Hindlimb muscle (tissue), 1 donor: Measurements from ENCODE around the gene GNAS-AS1. TPM values are rescaled to one million over a fixed set of nuclear protein-coding genes. Genes with fewer than 3 reads are reported as not detected.
"Not testable (repeated sequence)": the region's sequence is repeated elsewhere in the genome, so short reads cannot be mapped to it uniquely, and the experiment has no call there.

Experiments used
- DNase-seq: peaks from one replicate; pipeline ENCODE4 v3.0.0-alpha.2; 2013
- polyA plus RNA-seq: library from polyadenylated mRNA; unstranded; fragments of 120-200 nt; gene quantifications from one replicate; pipeline ENCODE4 v1.2.1, GENCODE V29; 2013; ENCODE audit not compliant: insufficient read length

The GNAS-AS1 gene
- polyA plus RNA-seq, 1 donor, result 2.5 TPM

DNA sequence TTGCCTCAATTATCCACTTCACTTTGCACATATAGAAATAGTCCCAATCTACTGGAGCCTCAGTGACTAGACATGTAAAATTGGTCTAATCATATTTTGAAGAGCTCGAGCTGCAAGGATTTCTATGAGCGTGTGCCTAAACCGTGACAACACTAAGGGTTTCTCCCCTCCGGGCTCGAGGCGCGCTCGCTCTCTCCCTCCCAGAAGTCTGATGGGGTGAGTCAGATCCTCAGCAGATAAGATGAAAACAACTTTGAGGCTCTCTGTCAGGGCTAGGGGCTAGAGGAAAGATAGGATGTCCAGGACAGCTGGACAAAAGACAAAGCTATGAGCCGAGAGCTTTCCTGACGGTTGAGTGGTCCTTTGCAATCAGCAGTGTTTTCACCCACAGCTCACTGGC, 16.8 kb downstream of the GNAS-AS1 start:
- no peak for DNase-seq

DNA sequence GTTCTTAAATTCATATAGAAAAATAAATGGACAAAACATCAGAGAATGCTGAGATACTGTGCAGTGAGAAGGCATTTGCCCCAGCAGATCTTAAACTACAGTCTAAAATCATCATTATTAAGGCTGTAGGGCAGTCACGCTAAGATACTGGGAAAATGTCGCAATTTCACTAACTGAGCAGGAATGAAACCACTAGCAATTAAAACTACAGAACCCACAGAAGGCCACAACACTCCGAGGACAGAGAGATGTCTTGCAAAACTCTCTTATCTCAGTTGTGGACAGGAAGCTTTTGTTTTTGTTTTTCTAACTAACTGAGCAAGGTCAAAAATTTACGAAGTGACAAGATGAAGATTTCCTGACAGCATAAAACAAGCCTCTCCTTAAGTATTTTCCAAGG, 18.2 kb downstream of the GNAS-AS1 start:
- no peak for DNase-seq

DNA sequence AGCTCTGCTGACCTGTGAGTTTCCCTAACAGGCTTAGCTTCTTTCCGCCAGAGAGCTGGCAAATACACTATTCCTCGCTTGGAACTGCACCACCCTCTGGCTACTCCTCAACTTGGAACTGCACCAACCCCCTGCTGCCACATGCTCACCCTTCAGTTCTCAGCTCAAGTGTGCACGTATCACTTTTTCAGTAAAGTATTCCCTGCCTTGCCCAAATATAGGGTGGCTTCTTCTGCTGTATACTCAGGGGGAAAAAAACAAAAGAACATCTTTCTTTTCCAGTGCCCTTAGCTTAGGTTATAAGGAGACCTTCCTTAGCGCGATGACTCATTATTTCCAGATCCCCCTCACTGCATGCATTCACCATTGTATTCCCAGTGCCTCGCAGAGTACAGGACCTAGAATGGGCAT, 21.2 kb downstream of the GNAS-AS1 start:
- DNase-seq, result peak; percentile 43

DNA sequence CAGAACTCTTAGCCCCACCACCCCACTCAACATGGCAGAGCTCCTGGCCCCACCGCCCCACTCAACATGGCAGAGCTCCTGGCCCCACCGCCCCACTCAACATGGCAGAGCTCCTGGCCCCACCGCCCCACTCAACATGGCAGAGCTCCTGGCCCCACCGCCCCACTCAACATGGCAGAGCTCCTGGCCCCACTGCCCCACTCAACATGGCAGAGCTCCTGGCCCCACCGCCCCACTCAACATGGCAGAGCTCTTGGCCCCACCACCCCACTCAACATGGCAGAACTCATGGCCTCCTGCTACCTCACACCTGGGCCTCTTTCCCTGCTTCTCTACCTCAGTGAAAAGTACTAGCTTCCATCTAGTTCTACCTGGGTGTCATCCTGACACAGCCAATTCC, 21.9 kb downstream of the GNAS-AS1 start:
- DNase-seq, result not testable (repeated sequence)

DNA sequence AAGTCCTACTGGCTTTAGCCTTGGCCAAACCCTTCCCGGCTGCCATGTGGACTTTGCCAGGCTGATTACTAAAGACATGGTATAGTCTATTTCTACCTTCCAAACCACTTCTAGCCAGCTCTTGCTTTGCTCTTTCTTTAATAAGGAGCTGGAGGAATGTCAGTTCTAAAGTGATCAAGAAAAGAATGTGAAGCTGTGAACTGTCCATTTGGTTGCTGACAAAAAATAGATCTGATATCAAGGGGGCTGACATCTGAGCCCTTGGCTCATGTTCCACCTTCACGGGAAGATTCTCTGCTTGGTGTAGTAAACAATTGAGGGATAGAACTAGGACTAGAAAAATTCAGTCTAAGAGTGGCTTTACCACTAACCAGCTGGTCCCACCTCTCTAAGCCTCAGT, 22.6 kb downstream of the GNAS-AS1 start:
- DNase-seq, result no peak

DNA sequence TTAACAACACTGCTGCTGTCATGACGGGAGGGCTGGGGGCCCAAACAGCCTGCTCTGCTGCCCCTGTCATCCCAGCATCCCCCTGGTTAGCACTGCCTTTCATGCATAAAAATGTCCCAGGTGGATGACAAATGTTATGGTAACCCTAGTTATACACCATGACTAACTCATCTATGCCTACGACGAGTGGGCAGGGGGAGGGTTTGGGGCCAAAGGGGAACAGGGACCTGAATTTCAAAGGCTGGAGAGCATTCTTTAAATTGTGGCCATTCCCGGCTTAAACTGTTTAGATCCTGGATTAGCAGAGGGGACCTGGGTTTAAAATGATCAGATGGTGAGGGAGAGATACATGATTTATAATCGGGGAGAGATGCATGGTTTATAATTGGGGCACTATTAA, 24.4 kb downstream of the GNAS-AS1 start:
- no peak for DNase-seq

DNA sequence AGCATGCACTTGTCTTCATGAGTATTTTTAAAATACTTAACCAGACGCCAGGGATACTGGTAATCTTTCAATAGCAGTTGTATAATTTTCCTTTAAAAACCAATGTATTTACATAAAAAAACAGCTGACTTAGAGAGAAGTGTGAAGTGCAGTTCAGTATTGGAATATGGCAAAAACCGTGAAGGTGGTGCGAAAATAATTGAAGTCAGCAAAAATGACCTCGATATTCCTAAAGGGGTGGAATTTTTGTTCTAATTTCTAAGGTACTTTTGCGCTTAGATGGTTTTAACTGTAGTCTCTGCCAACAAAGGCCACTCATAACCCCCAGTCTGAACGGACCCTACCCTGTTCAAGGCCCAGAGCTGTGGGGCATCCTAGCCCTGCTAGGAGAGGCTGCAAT, 25.3 kb downstream of the GNAS-AS1 start:
- DNase-seq, result no peak

DNA sequence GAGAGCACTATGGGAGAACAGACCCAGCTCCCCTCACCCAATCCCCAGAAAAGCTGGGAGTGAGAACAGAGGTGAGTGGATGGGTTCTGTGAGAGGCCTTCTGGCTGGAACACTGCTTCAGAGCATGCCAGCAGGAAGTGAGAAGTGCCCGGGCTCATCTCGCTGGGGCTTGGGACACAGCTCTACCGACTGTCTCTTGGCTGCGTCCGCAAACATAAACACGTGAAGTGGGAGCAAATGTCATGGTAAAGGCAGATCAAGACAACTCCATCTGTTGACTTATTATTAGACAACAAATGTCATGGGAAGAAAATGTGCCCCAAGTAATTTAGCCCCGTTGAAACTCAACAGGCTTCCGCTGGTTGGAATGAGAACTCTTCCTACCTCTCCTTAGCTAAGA, 25.9 kb downstream of the GNAS-AS1 start:
- no peak for DNase-seq

DNA sequence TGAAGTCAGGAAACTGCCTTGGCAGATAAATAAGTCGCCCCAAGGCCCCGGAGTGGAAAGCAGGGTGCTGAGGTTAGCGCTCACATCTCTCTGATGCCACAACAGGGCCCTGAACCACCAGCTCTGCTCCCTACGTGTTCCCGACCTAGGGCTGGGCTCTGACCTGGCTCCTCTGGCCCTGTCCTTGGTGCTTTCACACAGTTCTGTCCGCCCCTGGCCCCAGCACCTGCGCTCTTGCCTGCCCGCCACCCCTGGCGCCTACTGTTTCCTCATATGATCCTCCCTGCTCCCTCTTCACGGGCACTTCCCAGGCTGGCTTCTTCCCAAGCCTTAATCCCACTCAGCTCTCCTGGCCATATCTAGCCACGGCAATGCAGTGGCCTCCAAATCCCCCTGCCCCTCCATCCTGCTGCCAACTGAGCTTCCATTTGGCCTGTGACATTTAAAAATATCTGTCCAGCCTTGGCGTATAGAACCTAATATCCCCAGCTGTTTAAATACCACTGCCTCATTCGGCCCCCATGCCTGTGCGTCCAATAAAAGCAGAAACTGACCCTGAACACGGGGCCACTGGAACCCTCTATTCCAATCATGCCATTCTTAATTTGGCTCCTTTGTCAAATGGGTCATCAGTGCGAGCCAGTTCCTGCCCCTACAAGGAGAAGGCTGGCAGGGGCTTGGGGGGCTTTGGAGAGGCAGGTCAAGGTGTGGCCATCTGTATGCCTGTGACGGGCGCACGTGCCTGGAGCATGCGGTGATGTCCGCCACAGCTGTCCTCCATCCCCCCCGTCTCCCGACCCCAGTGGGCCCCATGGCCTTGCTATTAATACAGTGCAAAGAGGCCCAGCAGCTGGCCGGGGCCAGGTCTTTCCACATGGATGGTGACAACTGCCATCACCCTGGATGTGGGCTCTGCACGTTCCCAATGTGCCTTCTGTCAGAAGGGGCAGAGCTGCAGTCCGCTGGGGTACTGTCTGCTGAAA, 27.7 kb downstream of the GNAS-AS1 start:
- DNase-seq, result no peak

DNA sequence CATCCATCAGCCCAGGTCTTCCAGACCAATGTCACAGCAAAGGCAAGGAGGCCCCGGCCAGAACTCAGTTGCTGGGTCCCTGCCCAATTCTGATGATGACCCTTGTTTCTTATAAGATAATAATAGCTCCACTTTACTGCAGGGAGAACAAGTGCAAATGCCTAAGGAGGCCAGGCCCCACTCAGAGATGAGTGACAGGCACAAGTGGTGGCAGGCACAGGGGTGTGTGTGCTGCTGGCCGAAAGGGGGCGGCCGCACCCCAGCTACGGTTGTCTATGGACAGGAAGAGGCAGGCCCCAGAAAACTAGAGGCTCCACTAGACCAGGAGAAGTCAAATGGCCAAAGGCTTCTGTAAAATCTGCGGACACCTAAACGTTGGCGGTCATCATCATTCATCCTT, 28.6 kb downstream of the GNAS-AS1 start:
- peak; percentile 43 for DNase-seq

DNA sequence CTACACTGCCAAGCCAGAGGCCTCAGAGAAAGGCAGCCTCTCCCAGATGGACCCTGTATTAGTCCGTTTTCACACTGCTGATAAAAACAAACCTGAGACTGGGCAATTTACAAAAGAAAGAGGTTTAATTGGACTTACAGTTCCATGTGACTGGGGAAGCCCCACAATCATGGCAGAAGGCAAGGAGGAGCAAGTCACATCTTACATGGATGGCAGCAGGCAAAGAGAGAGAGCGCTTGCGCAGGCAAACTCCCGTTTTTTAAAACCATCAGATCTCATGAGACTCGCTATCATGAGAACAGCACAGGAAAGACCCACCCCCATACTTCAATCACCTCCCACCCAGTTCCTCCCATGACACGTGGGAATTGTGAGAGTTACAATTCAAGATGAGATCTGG, 30.2 kb downstream of the GNAS-AS1 start:
- DNase-seq, result not testable (repeated sequence)

DNA sequence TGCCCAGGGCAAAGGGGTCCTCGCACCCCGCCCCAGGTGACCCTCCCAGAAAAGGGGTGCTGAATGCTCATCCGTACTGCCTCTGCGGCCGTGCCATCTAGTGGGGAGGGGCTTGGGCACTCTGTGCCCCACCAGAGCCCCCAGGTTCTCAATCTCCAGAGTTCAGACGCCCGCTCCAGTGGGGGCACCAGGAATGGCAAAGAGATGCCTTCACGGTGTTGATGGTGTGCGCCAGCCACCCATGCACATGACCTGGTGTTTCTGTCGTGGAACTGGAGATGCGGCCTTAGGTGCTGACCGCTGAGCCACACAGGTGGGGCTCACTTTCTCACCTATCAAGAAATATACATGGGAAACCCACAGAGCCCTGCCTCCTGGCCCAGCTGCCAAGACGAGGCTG, 30.8 kb downstream of the GNAS-AS1 start:
- DNase-seq, result no peak

DNA sequence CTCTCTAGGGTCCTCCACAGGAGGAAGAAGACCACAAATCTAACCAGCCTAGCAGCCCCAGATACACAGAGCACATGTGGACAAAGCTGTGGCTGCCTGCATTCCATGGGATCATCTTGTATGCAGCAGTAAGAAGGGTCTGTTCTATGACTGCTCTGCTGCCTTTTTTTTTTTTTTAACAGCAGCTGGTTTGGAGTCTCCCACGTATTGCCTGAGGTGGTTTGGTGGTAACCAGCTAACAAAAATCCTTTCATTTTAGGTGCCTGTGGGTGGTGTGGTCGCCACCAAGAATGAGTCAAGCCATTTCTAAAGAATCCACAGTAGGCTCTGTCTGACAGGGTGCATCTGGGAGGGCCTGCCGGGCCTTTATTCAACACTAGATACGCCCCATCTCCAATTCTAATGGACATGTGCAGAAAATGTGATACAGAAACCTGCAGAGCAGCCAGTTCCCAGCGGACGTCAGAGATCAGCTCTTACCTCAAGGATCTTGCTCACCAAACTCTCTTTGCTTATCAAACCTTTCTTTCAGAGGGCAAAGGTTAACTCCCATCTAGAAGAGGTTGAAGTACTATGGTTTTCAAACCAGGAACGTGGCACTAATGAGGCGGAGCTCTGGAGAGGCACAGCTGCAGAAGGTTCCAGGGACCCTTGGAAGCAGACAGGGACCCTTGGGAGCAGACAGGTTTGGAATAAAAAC, 32.0 kb downstream of the GNAS-AS1 start:
- DNase-seq, result no peak

DNA sequence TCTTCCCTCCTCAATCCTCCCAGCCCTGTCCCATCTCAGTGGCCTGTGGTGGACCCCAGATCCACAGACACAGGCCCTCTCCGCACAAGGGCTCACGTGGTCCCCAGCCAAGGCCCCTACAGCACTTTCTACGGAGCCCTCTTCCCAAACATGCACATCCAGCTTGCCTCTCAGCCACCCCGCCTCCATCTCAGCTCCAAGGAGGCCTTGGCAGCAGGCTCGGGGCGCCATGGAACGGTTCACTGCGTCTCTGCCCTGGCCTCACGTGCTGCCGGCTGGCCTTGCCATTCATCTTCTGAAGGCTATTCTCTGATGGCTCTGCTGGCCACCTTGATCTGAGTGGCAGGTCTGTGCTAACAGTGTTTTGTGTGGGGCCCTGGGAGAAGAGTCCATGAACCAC, 33.0 kb downstream of the GNAS-AS1 start:
- DNase-seq, result no peak

DNA sequence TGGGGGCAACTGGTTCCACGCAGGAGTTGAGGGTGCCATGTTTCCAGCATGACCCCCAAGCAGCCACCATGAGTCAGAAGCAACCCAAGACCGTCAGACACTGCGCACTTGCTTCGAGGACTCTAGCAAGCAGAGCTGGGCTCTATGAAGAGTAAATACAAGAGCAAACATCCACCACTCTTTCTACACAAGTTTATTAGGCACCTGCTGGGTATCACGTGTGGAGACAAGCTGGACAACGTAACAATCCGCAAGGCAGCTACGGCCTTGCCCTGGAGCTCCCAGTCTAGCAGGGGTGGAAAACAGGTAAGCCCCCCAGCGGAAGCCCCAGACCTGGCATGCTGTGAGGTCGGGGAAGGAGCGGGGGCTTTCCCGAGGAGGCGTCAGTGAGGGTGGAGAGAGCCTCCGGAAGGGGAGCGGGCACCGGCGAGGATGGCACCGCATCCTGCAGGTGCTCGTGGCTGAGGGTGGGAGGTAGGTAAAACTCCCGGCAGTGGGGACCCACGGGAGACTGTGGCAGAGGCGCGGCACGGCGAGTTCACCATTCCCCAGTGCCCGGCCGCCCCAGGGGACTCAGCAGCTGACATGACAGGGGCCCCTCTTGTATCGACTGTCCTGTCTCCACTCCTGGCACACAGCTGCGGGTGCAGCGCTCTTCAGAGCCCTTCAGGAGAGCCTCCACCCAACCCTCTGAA, 33.6 kb downstream of the GNAS-AS1 start:
- no peak for DNase-seq

DNA sequence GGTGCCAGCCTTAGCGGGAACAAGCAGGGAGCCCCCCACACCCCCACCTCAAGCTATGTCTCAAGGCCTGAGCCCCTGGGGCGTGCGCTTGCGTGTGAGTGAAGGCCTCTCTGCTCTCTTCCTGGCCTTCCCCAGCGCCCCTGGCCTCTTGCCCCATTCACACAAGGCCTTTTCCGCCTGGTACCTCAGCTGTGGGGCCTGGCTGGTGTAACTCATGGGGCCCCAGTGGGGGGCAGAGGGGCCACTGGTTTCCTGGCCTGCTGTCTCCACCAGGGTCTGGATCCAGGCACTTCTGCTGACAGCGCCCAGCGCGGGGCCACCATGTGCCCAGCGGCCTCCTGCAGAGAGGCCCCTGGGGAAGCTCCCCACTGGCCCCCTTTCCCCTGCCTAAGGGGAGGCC, 34.7 kb downstream of the GNAS-AS1 start:
- no peak for DNase-seq

DNA sequence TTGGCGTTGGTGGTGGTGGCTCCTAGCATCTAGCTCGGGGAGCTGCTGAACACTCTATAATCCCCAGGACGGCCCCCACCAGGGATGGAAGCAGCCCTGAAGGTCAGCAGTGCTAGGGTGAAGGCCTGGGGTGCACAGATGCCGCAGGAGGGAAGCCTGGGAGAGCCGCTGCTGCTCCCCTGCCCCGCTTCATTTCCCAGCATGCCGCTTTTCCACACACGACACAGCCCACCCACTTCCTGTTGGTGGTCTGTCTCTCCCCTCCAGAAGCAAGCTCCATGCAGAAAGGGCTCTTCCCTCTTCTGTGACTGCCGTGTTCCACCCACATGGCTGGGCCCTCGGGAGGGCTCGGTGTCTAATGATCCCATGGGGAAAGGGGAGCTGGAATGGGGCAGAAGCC, 35.3 kb downstream of the GNAS-AS1 start:
- no peak for DNase-seq

DNA sequence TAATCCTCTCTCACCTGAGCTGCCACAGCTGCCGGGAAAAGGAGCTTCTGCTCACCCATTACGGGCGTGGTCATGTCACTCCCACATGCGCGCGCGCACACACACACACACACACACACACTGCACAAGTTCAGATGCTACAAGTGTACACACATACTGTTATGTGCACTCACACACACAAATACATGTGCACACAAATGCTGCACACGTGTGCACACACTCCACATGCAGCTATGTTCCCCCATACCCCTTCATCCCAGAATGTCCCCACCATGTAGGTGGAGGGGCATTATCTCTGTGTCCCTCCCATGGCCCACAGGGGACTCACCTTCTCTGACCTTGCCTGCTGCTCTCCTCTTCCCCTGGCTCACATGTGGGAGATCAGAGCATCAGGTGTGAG, 37.3 kb downstream of the GNAS-AS1 start:
- no peak for DNase-seq

DNA sequence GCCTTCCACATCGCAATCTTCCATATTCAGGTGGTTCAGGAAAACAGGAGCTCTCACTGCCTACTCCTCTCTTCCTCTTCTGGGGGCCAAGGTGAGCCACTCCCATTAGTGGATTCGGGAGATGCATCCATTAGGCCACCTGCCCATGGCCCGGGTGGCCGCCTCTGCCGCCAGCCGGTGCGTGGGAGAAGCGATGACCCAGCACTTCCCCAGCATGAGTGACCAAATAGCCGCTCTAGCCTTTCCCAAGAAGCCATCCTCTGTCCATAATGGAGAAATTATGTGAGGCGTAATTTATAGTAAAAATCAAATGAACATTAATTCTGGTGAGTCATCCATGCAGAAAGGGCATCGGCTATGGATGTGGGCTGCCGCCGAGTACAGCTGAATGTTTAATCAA, 39.4 kb downstream of the GNAS-AS1 start:
- no peak for DNase-seq

DNA sequence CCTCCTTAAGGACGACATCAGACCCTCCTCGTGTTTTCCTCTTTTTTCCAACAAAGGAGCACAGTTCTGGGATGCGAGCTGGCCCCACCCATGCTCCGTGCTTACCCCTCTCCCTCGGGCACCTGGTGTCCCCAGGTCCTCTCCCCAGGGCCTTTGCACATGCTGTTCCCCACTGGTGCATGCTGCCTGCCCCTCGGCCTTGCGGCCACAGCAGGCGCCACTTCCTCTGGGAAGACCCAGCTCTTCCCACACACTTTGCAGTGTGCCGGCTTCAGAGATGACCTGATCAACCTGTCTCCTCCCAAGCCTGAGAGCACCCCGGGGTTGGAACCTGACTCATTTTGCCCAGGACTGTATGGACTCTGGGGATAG, 39.8 kb downstream of the GNAS-AS1 start:
- no peak for DNase-seq

DNA sequence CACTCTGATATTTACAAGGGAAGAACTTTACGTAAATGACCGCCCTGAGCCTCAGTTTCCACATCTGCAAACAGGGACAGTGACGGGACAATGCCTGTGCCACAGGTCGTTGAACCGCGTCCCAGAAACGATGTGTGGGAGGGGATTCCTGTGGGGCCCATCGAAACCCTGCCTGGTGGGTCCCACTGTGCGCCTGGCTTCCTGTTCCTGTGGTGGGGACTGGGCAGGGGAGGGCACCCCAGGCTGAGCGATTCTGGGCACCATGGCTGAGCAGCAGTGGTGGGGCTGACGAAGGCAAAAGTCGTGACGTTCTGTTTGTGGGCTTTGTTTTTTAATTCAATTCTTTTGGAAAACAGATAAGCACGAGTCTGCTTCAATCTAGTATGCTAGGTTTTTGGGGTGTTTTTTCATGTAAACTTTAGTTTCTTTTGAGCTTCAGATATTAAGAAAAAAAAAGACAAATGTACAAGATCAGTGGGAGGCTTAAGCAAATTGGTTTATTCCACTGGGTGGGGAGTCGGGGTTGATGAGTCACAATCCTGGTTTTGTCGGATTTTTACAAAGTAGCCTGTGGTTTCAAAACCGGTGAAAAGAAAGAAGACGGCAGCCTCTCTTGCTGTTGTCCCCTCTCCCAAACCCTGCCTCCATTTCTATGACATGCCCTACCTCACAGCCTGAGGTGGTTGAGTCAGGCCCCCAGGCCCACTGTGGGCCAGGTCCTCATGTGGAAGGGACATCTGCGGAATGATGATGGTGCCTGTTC, 40.4 kb downstream of the GNAS-AS1 start:
- no peak for DNase-seq

DNA sequence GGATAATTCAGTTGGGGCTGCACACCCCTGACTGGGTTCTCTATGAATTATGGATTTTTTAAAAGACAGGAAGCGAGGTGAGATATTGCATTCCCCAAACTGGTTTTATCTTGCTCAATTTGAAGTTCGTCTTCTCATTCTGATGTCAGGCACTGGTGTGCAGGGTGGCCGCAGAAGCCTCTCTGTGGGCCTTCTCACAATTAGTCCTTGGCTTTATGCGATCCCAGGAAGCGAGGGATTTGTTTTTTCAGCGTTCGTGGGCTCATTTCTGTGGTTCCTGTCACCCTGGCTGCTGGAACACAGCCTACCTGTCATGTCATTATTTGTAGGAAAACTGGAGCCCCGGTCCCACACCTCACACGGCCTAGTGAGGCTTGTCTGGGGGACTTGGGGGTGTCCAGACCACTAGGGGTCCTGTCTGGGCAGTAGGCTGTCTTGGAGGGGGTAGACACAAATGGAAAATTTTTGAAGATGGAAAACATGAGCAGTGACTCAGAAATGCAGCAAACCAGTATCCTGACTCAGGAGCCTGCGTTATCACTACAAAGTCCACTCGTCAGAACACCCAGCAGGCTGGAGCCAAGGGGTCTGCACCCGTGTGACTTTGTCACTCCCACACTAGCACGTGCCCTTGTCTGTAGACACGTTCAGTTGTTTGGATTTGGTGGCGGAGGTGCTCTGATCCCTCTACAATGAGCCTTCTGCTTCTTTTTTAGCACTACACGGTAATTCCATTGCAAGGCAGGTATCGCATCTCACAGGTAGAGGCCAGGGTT, 42.2 kb downstream of the GNAS-AS1 start:
- no peak for DNase-seq
